Smooth muscle cell (in vitro differentiated cells): ENCODE data around the gene PCDHB13. TPM values are rescaled to one million over a fixed set of nuclear protein-coding genes. Genes with fewer than 3 reads are reported as not detected.
"Not testable (repeated sequence)": the region's sequence is repeated elsewhere in the genome, so short reads cannot be mapped to it uniquely, and the experiment has no call there.

Experiments used
- DNase-seq: peaks from one replicate; lab custom pipeline; 2025; ENCODE audit not compliant: unreplicated experiment; lab: John Stamatoyannopoulos, UW
- H2AFZ ChIP-seq: fragments of 200-600 bp; sonication (generic); 2 replicates; pipeline ENCODE4 v1.6.0; 2016; ENCODE audit warnings: antibody characterized with exemption, low read depth, mild to moderate bottlenecking
- H3F3A ChIP-seq: fragments of 200-600 bp; sonication (generic); 2 replicates; pipeline ENCODE4 v1.6.0; 2017; ENCODE audit warnings: antibody characterized with exemption, low read depth
- H3K27ac ChIP-seq: fragments of 200-600 bp; sonication (generic); 2 replicates; pipeline ENCODE4 v1.5.1; 2016; ENCODE audit warnings: low read depth, mild to moderate bottlenecking
- H3K27me3 ChIP-seq: fragments of 200-600 bp; sonication (generic); 2 replicates; pipeline ENCODE4 v1.6.1; 2016; ENCODE audit warnings: low read depth, mild to moderate bottlenecking
- H3K36me3 ChIP-seq: fragments of 200-600 bp; sonication (generic); 2 replicates; pipeline ENCODE4 v1.5.1; 2016; ENCODE audit warnings: low read depth
- H3K4me1 ChIP-seq: fragments of 200-600 bp; sonication (generic); 2 replicates; pipeline ENCODE4 v1.5.1; 2016; ENCODE audit warnings: low read depth
- H3K4me2 ChIP-seq: fragments of 200-600 bp; sonication (generic); 2 replicates; pipeline ENCODE4 v1.6.0; 2016; ENCODE audit warnings: mild to moderate bottlenecking
- H3K4me3 ChIP-seq: fragments of 200-600 bp; sonication (generic); 2 replicates; pipeline ENCODE4 v1.5.1; 2016; ENCODE audit warnings: mild to moderate bottlenecking
- H3K79me2 ChIP-seq: fragments of 200-600 bp; sonication (generic); 2 replicates; pipeline ENCODE4 v1.6.0; 2016; ENCODE audit warnings: low read depth, mild to moderate bottlenecking
- H3K9ac ChIP-seq: fragments of 200-600 bp; sonication (generic); 2 replicates; pipeline ENCODE4 v1.6.0; 2016; ENCODE audit warnings: low read depth
- H3K9me3 ChIP-seq: fragments of 200-600 bp; sonication (generic); replicated peaks from 2 replicates; pipeline ENCODE4 v1.5.1; 2016; ENCODE audit warnings: low read depth
- H4K20me1 ChIP-seq: fragments of 200-600 bp; sonication (generic); 2 replicates; pipeline ENCODE4 v1.6.0; 2016; ENCODE audit warnings: low read depth
- WGBS: methylation state at CpG from one replicate; pipeline ENCODE4 v1.1.7; 2016; ENCODE audit warnings: low lambda C conversion rate; 5-methylcytosine and 5-hydroxymethylcytosine counted together
- polyA plus RNA-seq: library from polyadenylated mRNA; unstranded; fragments of >200 nt; fragmentation: Nextera tagmentation; extraction: Ambion mirVana; gene quantifications from 2 replicates; pipeline ENCODE4 v1.2.1, GENCODE V29; 2016
- total RNA-seq: library from RNA; depleted of rRNA; stranded (reverse); fragments of >200 nt; gene quantifications from 2 replicates; pipeline ENCODE4 v1.2.3, GENCODE V29; 2014
- TF ChIP-seq, protein P1 (sequence below): fragments of 200-600 bp; sonication (generic); IDR thresholded peaks from 2 replicates; pipeline ENCODE4 v1.5.1; 2017; ENCODE audit warnings: borderline replicate concordance, mild to moderate bottlenecking, antibody characterized with exemption; ENCODE audit not compliant: insufficient read depth, poor library complexity, severe bottlenecking

Gene PCDHB13
- total and polyA plus RNA-seq, 2 experiments from 2014 or later: 2.6 to 4.4 TPM

DNA sequence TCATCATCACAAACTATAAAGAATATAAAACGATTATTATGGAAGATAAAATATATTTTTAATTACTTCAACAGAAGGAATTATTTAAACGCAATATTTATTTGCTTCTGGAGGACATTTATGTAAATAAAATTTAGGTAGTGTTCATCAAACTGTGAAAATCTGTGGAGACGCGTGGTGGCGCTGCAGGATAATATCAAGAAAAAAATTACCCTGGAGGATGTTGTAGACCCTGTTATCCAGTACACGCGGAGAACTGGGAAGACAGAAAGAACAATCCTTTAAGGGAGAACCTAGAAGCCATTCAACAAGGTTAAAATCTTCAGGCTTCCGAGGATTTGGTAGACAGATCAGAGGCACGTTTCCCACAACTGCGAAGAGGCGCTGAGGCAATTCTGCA is 5.2 kb upstream of the PCDHB13 start, which contains the start of gene PCDHB12:
TSS of gene PCDHB12 (plus strand) at position 242 of the 400 bp plus-strand sequence. CDS start 189 bp downstream, outside the sequence.
- no peak within 1 kb of the TSS for H3K27ac ChIP-seq
- no peak within 1 kb of the TSS for H3K4me3 ChIP-seq
- no peaks in the 10 kb centered on the region for H3K79me2 ChIP-seq
- H2AFZ ChIP-seq: no peak within 1 kb of the TSS
- DNase-seq: no peak
- no peaks in the 10 kb centered on the region for H3F3A ChIP-seq
- H4K20me1 ChIP-seq: no peaks in the 10 kb centered on the region
- no peaks in the 10 kb centered on the region for H3K27me3 ChIP-seq
- 58% methylated on average over 11 of the region's 11 CpGs for WGBS
- peaks cover 2% of the 10 kb centered on the region for H3K9me3 ChIP-seq
- no peaks in the 10 kb centered on the region for H3K4me1 ChIP-seq
- no peaks in the 10 kb centered on the region for H3K36me3 ChIP-seq
- H3K9ac ChIP-seq: no peak within 1 kb of the TSS
- TF ChIP-seq, protein P1, sequence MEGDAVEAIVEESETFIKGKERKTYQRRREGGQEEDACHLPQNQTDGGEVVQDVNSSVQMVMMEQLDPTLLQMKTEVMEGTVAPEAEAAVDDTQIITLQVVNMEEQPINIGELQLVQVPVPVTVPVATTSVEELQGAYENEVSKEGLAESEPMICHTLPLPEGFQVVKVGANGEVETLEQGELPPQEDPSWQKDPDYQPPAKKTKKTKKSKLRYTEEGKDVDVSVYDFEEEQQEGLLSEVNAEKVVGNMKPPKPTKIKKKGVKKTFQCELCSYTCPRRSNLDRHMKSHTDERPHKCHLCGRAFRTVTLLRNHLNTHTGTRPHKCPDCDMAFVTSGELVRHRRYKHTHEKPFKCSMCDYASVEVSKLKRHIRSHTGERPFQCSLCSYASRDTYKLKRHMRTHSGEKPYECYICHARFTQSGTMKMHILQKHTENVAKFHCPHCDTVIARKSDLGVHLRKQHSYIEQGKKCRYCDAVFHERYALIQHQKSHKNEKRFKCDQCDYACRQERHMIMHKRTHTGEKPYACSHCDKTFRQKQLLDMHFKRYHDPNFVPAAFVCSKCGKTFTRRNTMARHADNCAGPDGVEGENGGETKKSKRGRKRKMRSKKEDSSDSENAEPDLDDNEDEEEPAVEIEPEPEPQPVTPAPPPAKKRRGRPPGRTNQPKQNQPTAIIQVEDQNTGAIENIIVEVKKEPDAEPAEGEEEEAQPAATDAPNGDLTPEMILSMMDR: peak; percentile 23
- H3K4me2 ChIP-seq: no peak within 1 kb of the TSS

DNA sequence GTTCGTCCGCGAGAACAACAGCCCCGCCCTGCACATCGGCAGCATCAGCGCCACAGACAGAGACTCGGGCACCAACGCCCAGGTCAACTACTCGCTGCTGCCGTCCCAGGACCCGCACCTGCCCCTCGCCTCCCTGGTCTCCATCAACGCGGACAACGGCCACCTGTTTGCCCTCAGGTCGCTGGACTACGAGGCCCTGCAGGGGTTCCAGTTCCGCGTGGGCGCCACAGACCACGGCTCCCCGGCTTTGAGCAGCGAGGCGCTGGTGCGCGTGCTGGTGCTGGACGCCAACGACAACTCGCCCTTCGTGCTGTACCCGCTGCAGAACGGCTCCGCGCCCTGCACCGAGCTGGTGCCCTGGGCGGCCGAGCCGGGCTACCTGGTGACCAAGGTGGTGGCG is 3.4 kb upstream of the PCDHB13 start:
- not testable (repeated sequence) for H4K20me1 ChIP-seq, H3K4me2 ChIP-seq, H3K79me2 ChIP-seq, H3K36me3 ChIP-seq, DNase-seq, H3K9me3 ChIP-seq, H2AFZ ChIP-seq, H3F3A ChIP-seq, H3K9ac ChIP-seq, H3K27ac ChIP-seq, H3K27me3 ChIP-seq, H3K4me3 ChIP-seq, H3K4me1 ChIP-seq
- 96% methylated on average over 39 of the region's 39 CpGs for WGBS

DNA sequence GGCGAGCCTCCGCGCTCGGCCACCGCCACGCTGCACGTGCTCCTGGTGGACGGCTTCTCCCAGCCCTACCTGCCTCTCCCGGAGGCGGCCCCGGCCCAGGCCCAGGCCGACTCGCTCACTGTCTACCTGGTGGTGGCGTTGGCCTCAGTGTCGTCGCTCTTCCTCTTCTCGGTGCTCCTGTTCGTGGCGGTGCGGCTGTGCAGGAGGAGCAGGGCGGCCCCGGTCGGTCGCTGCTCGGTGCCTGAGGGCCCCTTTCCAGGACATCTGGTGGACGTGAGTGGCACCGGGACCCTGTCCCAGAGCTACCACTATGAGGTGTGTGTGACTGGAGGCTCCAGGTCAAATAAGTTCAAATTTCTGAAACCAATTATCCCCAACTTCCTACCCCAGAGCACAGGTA is 2.9 kb upstream of the PCDHB13 start:
- H3K9me3 ChIP-seq, H3K4me1 ChIP-seq, H4K20me1 ChIP-seq, DNase-seq, H3K4me3 ChIP-seq, H3F3A ChIP-seq, H3K9ac ChIP-seq, H3K79me2 ChIP-seq, H2AFZ ChIP-seq, H3K27me3 ChIP-seq, H3K27ac ChIP-seq, H3K4me2 ChIP-seq, H3K36me3 ChIP-seq: not testable (repeated sequence)
- WGBS: 95% methylated on average over 21 of the region's 27 CpGs

DNA sequence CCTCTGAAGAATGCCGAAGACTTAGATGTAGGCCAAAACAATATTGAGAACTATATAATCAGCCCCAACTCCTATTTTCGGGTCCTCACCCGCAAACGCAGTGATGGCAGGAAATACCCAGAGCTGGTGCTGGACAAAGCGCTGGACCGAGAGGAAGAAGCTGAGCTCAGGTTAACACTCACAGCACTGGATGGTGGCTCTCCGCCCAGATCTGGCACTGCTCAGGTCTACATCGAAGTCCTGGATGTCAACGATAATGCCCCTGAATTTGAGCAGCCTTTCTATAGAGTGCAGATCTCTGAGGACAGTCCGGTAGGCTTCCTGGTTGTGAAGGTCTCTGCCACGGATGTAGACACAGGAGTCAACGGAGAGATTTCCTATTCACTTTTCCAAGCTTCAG is 864 bp downstream of the PCDHB13 start:
- DNase-seq, H3K4me1 ChIP-seq, H2AFZ ChIP-seq, H3F3A ChIP-seq, H3K27me3 ChIP-seq, H3K79me2 ChIP-seq, H3K36me3 ChIP-seq, H3K4me3 ChIP-seq, H3K9me3 ChIP-seq, H3K27ac ChIP-seq, H3K4me2 ChIP-seq, H3K9ac ChIP-seq, H4K20me1 ChIP-seq: not testable (repeated sequence)
- WGBS: 98% methylated on average over 12 of the region's 12 CpGs

DNA sequence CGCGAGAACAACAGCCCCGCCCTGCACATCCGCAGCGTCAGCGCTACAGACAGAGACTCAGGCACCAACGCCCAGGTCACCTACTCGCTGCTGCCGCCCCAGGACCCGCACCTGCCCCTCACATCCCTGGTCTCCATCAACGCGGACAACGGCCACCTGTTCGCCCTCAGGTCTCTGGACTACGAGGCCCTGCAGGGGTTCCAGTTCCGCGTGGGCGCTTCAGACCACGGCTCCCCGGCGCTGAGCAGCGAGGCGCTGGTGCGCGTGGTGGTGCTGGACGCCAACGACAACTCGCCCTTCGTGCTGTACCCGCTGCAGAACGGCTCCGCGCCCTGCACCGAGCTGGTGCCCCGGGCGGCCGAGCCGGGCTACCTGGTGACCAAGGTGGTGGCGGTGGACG is 1.8 kb downstream of the PCDHB13 start:
- 97% methylated on average over 28 of the region's 40 CpGs for WGBS
- not testable (repeated sequence) for H3K27ac ChIP-seq, H3K4me1 ChIP-seq, H3K9me3 ChIP-seq, H3K79me2 ChIP-seq, H3K9ac ChIP-seq, H3K4me2 ChIP-seq, H3K4me3 ChIP-seq, H3F3A ChIP-seq, H3K27me3 ChIP-seq, H2AFZ ChIP-seq, H4K20me1 ChIP-seq, DNase-seq, H3K36me3 ChIP-seq

DNA sequence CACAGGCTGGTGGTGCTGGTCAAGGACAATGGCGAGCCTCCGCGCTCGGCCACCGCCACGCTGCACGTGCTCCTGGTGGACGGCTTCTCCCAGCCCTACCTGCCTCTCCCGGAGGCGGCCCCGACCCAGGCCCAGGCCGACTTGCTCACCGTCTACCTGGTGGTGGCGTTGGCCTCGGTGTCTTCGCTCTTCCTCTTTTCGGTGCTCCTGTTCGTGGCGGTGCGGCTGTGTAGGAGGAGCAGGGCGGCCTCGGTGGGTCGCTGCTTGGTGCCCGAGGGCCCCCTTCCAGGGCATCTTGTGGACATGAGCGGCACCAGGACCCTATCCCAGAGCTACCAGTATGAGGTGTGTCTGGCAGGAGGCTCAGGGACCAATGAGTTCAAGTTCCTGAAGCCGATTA is 2.3 kb downstream of the PCDHB13 start:
- H3F3A ChIP-seq, H3K27ac ChIP-seq, H3K4me2 ChIP-seq, H3K4me1 ChIP-seq, H3K79me2 ChIP-seq, H3K36me3 ChIP-seq, H3K9me3 ChIP-seq, H3K4me3 ChIP-seq, H4K20me1 ChIP-seq, H3K9ac ChIP-seq, DNase-seq, H2AFZ ChIP-seq, H3K27me3 ChIP-seq: not testable (repeated sequence)
- 97% methylated on average over 15 of the region's 26 CpGs for WGBS
